Stomach (tissue), 4 donors: ENCODE data around the gene CERKL.

ENCODE experiments used
- CTCF ChIP-seq, 7 experiments: fragments of 450-650 bp in 4 of 7; fragments of 200-600 bp in 3 of 7; sonication (generic) in 3 of 7; IDR thresholded peaks; one replicate each; pipeline ENCODE4 v1.5.1; 2016 to 2019; ENCODE audit warnings: antibody characterized with exemption in 7 of 7, control low read depth in 2 of 7, mild to moderate bottlenecking in 1 of 7
- EP300 ChIP-seq: sonication (generic); formaldehyde crosslinking; IDR thresholded peaks from one replicate; pipeline ENCODE4 v1.6.1; 2017; ENCODE audit warnings: antibody characterized with exemption
- POLR2A ChIP-seq, 4 donors: fragments of 450-650 bp; IDR thresholded peaks; one replicate each; pipeline ENCODE4 v1.6.1; 2016; ENCODE audit warnings: antibody characterized with exemption in 4 of 4, control low read depth in 2 of 4, mild to moderate bottlenecking in 1 of 4, moderate library complexity in 1 of 4

DNA sequence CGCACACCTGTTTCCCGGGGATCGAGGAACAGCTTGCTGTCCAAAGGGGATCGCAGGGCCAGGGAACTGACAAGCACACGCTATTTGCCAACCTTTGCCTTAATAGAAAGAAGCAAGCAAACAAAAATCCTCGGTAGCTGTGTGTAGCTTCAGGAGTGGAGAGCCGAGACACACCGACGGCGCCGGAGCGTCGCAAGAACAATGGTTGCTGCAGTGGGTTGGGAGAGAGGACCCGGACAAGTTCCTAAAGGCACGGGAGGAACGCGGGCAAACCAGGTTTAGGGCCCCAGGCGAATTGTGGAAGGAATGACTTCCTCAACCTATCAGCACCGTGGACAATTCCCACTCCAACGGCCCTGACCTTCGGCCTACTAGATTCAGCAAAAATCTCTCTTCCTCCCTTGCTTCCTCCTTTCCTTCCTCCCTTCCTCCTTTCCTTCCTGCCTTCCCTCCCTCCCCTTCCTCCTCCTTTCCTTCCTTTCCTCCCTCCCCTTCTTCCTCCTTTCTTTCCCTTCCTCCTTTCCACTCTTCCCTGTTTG, 28.3 kb upstream of the CERKL start:
- TF ChIP-seq CTCF (IDR thresholded peaks at IDR 0.05), result no peak
- TF ChIP-seq POLR2A (IDR thresholded peaks at IDR 0.05), result no peak
- TF ChIP-seq EP300, result no peak
